ENCODE results near the gene KRTAP5-5. TPM values are rescaled to one million over a fixed set of nuclear protein-coding genes. Genes with fewer than 3 reads are reported as not detected.

The KRTAP5-5 gene
- total RNA-seq, 1 donor from 2014 or later: not detected

DNA sequence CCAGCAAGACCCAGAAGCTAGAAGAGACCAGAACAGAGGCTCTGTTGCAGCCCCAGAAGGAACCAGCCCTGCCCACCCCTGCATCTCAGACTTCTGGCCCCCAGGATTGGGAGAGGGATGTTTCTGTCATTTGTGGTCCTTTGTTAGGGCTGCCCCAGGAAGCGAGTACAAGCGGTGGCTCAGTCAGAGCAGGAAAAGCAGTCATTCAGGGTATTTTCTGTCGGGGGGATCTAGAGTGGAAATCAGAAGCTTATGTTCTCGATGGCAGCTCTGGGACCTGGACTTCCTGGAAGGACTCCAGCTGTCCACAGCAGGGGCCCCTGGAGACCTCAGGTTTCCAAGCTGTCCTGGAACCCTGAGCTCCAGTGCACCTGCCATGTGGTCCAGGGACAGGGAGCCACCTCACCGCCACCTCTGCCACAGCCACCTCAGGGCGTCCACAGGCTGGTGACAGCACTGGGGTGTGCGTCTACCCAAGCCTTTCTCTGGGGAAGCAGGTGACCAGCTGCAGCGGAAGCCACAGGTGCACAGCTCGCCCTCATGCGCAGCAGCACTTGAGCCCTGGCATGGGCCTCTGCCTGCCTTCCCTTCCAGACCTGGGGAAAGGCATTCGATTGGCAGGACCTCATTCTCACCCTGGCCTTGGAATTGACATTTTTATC, 2.6 kb downstream of the KRTAP5-5 start:
- DNase-seq (ENCODE audit: extremely low spot score, unreplicated experiment): no peak
- TF ChIP-seq, protein P1, sequence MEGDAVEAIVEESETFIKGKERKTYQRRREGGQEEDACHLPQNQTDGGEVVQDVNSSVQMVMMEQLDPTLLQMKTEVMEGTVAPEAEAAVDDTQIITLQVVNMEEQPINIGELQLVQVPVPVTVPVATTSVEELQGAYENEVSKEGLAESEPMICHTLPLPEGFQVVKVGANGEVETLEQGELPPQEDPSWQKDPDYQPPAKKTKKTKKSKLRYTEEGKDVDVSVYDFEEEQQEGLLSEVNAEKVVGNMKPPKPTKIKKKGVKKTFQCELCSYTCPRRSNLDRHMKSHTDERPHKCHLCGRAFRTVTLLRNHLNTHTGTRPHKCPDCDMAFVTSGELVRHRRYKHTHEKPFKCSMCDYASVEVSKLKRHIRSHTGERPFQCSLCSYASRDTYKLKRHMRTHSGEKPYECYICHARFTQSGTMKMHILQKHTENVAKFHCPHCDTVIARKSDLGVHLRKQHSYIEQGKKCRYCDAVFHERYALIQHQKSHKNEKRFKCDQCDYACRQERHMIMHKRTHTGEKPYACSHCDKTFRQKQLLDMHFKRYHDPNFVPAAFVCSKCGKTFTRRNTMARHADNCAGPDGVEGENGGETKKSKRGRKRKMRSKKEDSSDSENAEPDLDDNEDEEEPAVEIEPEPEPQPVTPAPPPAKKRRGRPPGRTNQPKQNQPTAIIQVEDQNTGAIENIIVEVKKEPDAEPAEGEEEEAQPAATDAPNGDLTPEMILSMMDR (IDR thresholded peaks at IDR 0.05): no peak
- Mint-ChIP-seq H3K27ac (ENCODE audit: unreplicated experiment) (no peak overlapping the region), H3K36me3 (ENCODE audit: unreplicated experiment) (no peaks in the 10 kb centered on the region), H3K4me1 (ENCODE audit: unreplicated experiment) (no peaks in the 10 kb centered on the region), H3K4me3 (ENCODE audit: unreplicated experiment) (no peak overlapping the region), H3K9me3 (ENCODE audit: unreplicated experiment) (no peaks in the 10 kb centered on the region), H3K27me3 (ENCODE audit: unreplicated experiment) (peaks cover 61% of the 10 kb centered on the region)

DNA sequence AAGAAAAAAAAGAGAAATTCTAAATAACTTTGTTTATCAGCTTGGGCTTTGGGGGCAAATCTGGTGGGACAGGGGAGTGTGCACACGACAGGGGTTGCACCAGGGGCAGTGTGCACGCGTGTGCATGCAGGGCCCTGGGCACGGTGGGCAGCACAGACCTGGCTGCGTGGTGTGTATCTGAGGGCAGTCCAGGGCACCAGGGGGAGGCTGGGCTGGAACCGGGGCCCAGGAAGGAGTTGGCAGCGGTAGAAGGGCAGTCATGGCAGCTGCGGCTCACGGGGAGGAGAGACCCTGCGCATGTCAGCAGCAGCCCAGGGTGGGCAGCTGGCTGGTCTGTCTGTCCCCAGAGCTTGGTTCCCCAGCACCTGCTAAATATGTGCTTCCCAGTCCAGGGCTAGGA, 4.3 kb downstream of the KRTAP5-5 start:
- Mint-ChIP-seq H3K27me3 (ENCODE audit: unreplicated experiment) (peaks cover 63% of the 10 kb centered on the region), H3K36me3 (ENCODE audit: unreplicated experiment) (no peaks in the 10 kb centered on the region), H3K9me3 (ENCODE audit: unreplicated experiment) (no peaks in the 10 kb centered on the region), H3K4me1 (ENCODE audit: unreplicated experiment) (no peaks in the 10 kb centered on the region), H3K27ac (ENCODE audit: unreplicated experiment) (no peak overlapping the region), H3K4me3 (ENCODE audit: unreplicated experiment) (no peak overlapping the region)
- no peak for DNase-seq (ENCODE audit: extremely low spot score, unreplicated experiment)
- TF ChIP-seq, protein P1 (IDR thresholded peaks at IDR 0.05): no peak

- DNase-seq (ENCODE audit: extremely low spot score, unreplicated experiment): no peak
- no peaks in the 10 kb centered on the region for H3K36me3 Mint-ChIP-seq (ENCODE audit: unreplicated experiment)
- TF ChIP-seq, protein P1 (IDR thresholded peaks at IDR 0.05): no peak
- no peaks in the 10 kb centered on the region for H3K9me3 Mint-ChIP-seq (ENCODE audit: unreplicated experiment)
- H3K27ac Mint-ChIP-seq (ENCODE audit: unreplicated experiment): no peak overlapping the region
- H3K27me3 Mint-ChIP-seq (ENCODE audit: unreplicated experiment): peaks cover 62% of the 10 kb centered on the region
- no peak overlapping the region for H3K4me3 Mint-ChIP-seq (ENCODE audit: unreplicated experiment)
- no peaks in the 10 kb centered on the region for H3K4me1 Mint-ChIP-seq (ENCODE audit: unreplicated experiment)
Measured at GRCh38 chr11:1636291-1636950, 6.8 kb downstream of the KRTAP5-5 start.

- no peak for DNase-seq (ENCODE audit: extremely low spot score, unreplicated experiment)
- Mint-ChIP-seq H3K27me3 (ENCODE audit: unreplicated experiment) (peaks cover 53% of the 10 kb centered on the region), H3K27ac (ENCODE audit: unreplicated experiment) (no peak overlapping the region), H3K36me3 (ENCODE audit: unreplicated experiment) (no peaks in the 10 kb centered on the region), H3K9me3 (ENCODE audit: unreplicated experiment) (no peaks in the 10 kb centered on the region), H3K4me3 (ENCODE audit: unreplicated experiment) (no peak overlapping the region), H3K4me1 (ENCODE audit: unreplicated experiment) (no peaks in the 10 kb centered on the region)
- TF ChIP-seq, protein P1 (IDR thresholded peaks at IDR 0.05): no peak
Measured at GRCh38 chr11:1637628-1638027, 8.1 kb downstream of the KRTAP5-5 start.

- TF ChIP-seq, protein P1 (IDR thresholded peaks at IDR 0.05): no peak
- no peaks in the 10 kb centered on the region for H3K4me1 Mint-ChIP-seq (ENCODE audit: unreplicated experiment)
- DNase-seq (ENCODE audit: extremely low spot score, unreplicated experiment): no peak
- no peaks in the 10 kb centered on the region for H3K36me3 Mint-ChIP-seq (ENCODE audit: unreplicated experiment)
- no peaks in the 10 kb centered on the region for H3K9me3 Mint-ChIP-seq (ENCODE audit: unreplicated experiment)
- H3K27ac Mint-ChIP-seq (ENCODE audit: unreplicated experiment): no peak overlapping the region
- peaks cover 50% of the 10 kb centered on the region for H3K27me3 Mint-ChIP-seq (ENCODE audit: unreplicated experiment)
- H3K4me3 Mint-ChIP-seq (ENCODE audit: unreplicated experiment): no peak overlapping the region
Measured at GRCh38 chr11:1638344-1638743, 8.8 kb downstream of the KRTAP5-5 start.
